Panc1 (cell line): ENCODE measurements around the gene ANXA8L1. TPM values are rescaled to one million over a fixed set of nuclear protein-coding genes. Genes with fewer than 3 reads are reported as not detected.
A peak's percentile ranks its signal among the peaks of the same experiment; 100 is the strongest.
"Not testable (repeated sequence)": the region's sequence is repeated elsewhere in the genome, so short reads cannot be mapped to it uniquely, and the experiment has no call there.

Experiments used
- ATAC-seq: fragments of 200-7000 bp; cut with Tn5 transposase; 2 replicates; pipeline ENCODE4 v1.9.1; 2020; ENCODE audit warnings: mild to moderate bottlenecking, moderate library complexity
- BruUV-seq: library from RNA; stranded (reverse); fragments of 400-500 nt; replicated peaks from 2 replicates; lab custom pipeline; 2021; lab: Mats Ljungman, UMichigan
- CTCF ChIA-PET: fragments of 300-600 bp; sonication (Branson Sonifier 250); formaldehyde crosslinking; loops from one replicate; lab custom pipeline; 2022; ENCODE audit warnings: antibody characterized with exemption; lab: Charles Lee
- POLR2A ChIA-PET: fragments of 300-600 bp; sonication (Branson Sonifier 250); formaldehyde crosslinking; loops from one replicate; lab custom pipeline; 2022; ENCODE audit warnings: antibody characterized with exemption; lab: Charles Lee
- DNase-seq: peaks from one replicate; pipeline ENCODE4 v3.0.0-alpha.2; 2010; ENCODE audit warnings: low read depth, low spot score
- H3K27ac ChIP-seq: 2 replicates; pipeline ENCODE4 v1.5.1; 2011; ENCODE audit warnings: mild to moderate bottlenecking, low read length, inconsistent platforms
- H3K27me3 ChIP-seq: fragments of 200-500 bp; sonication (Bioruptor generic); 2 replicates; pipeline ENCODE4 v1.6.0; 2014; ENCODE audit warnings: low read length, inconsistent platforms; ENCODE audit not compliant: control insufficient read depth, insufficient read depth
- H3K36me3 ChIP-seq: fragments of 200-500 bp; sonication (Bioruptor generic); 2 replicates; pipeline ENCODE4 v1.5.1; 2014; ENCODE audit warnings: inconsistent platforms, mild to moderate bottlenecking, low read length, moderate library complexity; ENCODE audit not compliant: control insufficient read depth, insufficient read depth
- H3K4me1 ChIP-seq: 2 replicates; pipeline ENCODE4 v1.5.1; 2011; ENCODE audit warnings: inconsistent platforms, mild to moderate bottlenecking, low read length, moderate library complexity; ENCODE audit not compliant: control insufficient read depth, insufficient read depth
- H3K4me3 ChIP-seq, 2 experiments: 2 replicates each; pipeline ENCODE4 v1.5.1; 2011 to 2012; ENCODE audit warnings: low read depth in 2 of 2, low read length in 2 of 2, mild to moderate bottlenecking in 2 of 2, inconsistent platforms in 1 of 2, moderate library complexity in 1 of 2
- H3K9me3 ChIP-seq: fragments of 200-500 bp; sonication (Bioruptor generic); 2 replicates; pipeline ENCODE4 v1.5.1; 2014; ENCODE audit warnings: low read depth, mild to moderate bottlenecking, inconsistent platforms, low read length, moderate library complexity; ENCODE audit not compliant: control insufficient read depth, insufficient read depth
- in situ Hi-C: cut with HindIII; loops from 2 replicates; pipeline ENCODE4 v1.10.0; 2016; ENCODE audit warnings: low sequenced_read_pairs, low pct_unique_long_range_greater_than_20kb
- intact Hi-C: fragments of 100-400 bp; cut with micrococcal nuclease; formaldehyde crosslinking; loops from one replicate; pipeline ENCODE4 v1.10.0; 2022; ENCODE audit not compliant: unreplicated experiment
- total RNA-seq: library from RNA; stranded (reverse); gene quantifications from one replicate; pipeline ENCODE4 v1.2.1, GENCODE V29; 2021; ENCODE audit not compliant: unreplicated experiment

Gene ANXA8L1
- total RNA-seq, 1 experiment from 2014 or later: 0.26 TPM

- H3K27ac ChIP-seq, intact Hi-C loops, H3K9me3 ChIP-seq, BruUV-seq, CTCF ChIA-PET, ATAC-seq, H3K36me3 ChIP-seq, H3K4me1 ChIP-seq, H3K27me3 ChIP-seq, H3K4me3 ChIP-seq, in situ Hi-C loops, POLR2A ChIA-PET, DNase-seq: not testable (repeated sequence)
Observed at GRCh38 chr10:46374410-46374809, 1.2 kb upstream of the ANXA8L1 start.

- H3K27ac ChIP-seq, BruUV-seq, H3K27me3 ChIP-seq, DNase-seq, intact Hi-C loops, ATAC-seq, H3K4me1 ChIP-seq, H3K4me3 ChIP-seq, H3K36me3 ChIP-seq, H3K9me3 ChIP-seq, POLR2A ChIA-PET, CTCF ChIA-PET, in situ Hi-C loops: not testable (repeated sequence)
Observed at GRCh38 chr10:46377022-46377421, 1.4 kb downstream of the ANXA8L1 start.

- DNase-seq, CTCF ChIA-PET, BruUV-seq, H3K9me3 ChIP-seq, H3K4me1 ChIP-seq, POLR2A ChIA-PET, in situ Hi-C loops, H3K36me3 ChIP-seq, intact Hi-C loops, H3K4me3 ChIP-seq, H3K27me3 ChIP-seq, H3K27ac ChIP-seq: not testable (repeated sequence)
- ATAC-seq: peak; percentile 70
Observed at GRCh38 chr10:46377651-46378050, 2.1 kb downstream of the ANXA8L1 start.

- intact Hi-C loops, H3K27me3 ChIP-seq, H3K27ac ChIP-seq, H3K36me3 ChIP-seq, DNase-seq, POLR2A ChIA-PET, in situ Hi-C loops, H3K4me3 ChIP-seq, BruUV-seq, CTCF ChIA-PET, H3K9me3 ChIP-seq, H3K4me1 ChIP-seq: not testable (repeated sequence)
- ATAC-seq: peak; percentile 90
Observed at GRCh38 chr10:46378108-46378507, 2.5 kb downstream of the ANXA8L1 start.

GRCh38 chr10:46379233-46379848, 3.8 kb downstream of the ANXA8L1 start:
- CTCF ChIA-PET, POLR2A ChIA-PET, BruUV-seq, H3K36me3 ChIP-seq, H3K27ac ChIP-seq, DNase-seq, H3K27me3 ChIP-seq, H3K4me3 ChIP-seq, intact Hi-C loops, H3K4me1 ChIP-seq, H3K9me3 ChIP-seq, in situ Hi-C loops: not testable (repeated sequence)
- peak; percentile 50 for ATAC-seq

- DNase-seq, H3K4me1 ChIP-seq, BruUV-seq, POLR2A ChIA-PET, ATAC-seq, H3K27ac ChIP-seq, H3K9me3 ChIP-seq, in situ Hi-C loops, CTCF ChIA-PET, H3K27me3 ChIP-seq, H3K4me3 ChIP-seq, intact Hi-C loops, H3K36me3 ChIP-seq: not testable (repeated sequence)
Observed at GRCh38 chr10:46385858-46386257, 10.3 kb downstream of the ANXA8L1 start.

- H3K4me3 ChIP-seq, H3K9me3 ChIP-seq, H3K27me3 ChIP-seq, POLR2A ChIA-PET, BruUV-seq, H3K36me3 ChIP-seq, H3K4me1 ChIP-seq, DNase-seq, in situ Hi-C loops, H3K27ac ChIP-seq, CTCF ChIA-PET, intact Hi-C loops: not testable (repeated sequence)
- peak; percentile 19; the same call in 1 of the 2 replicates for ATAC-seq
Observed at GRCh38 chr10:46386694-46387093, 11.1 kb downstream of the ANXA8L1 start.
